K562 (cell line): Measurements from ENCODE around the gene IL27RA. TPM values are rescaled to one million over a fixed set of nuclear protein-coding genes. Genes with fewer than 3 reads are reported as not detected.

Experiments used
- ATAC-seq: fragments of 200-7000 bp; cut with Tn5 transposase; 3 replicates; pipeline ENCODE4 v1.9.1; 2020; ENCODE audit warnings: moderate library complexity
- BruUV-seq: library from RNA; stranded (reverse); fragments of 400-500 nt; replicated peaks from 2 replicates; lab custom pipeline; 2021; lab: Mats Ljungman, UMichigan
- CTCF ChIA-PET: fragments of 300-600 bp; formaldehyde crosslinking; extraction: SDS; loops from one replicate; lab custom pipeline; 2021; ENCODE audit warnings: low intra/inter-chr PET ratio; lab: Yijun Ruan, JAX
- POLR2A ChIA-PET: fragments of 300-600, 350-650 bp; sonication (Branson Sonifier 250); formaldehyde crosslinking; extraction: SDS; loops from one replicate; lab custom pipeline; 2021; ENCODE audit warnings: antibody characterized with exemption, inconsistent platforms; lab: Yijun Ruan, JAX
- DNase-seq, 4 experiments: peaks; one replicate each; pipeline versions ENCODE4 v3.0.0 to v3.0.0-alpha.2; 2011 to 2018; ENCODE audit warnings: low spot score in 3 of 4, mixed read lengths in 3 of 4; ENCODE audit errors: extremely low read depth in 1 of 4
- FAIRE-seq: peaks from 2 replicates; lab custom pipeline; 2011; peaks lifted over from hg19 to GRCh38; lab: Jason Lieb, UNC
- H2AFZ ChIP-seq: 2 replicates; pipeline ENCODE4 v1.6.0; 2011; ENCODE audit warnings: low read depth, low read length, control low read depth, inconsistent platforms
- H3K27ac ChIP-seq: fragments of 200-600 bp; 3 replicates; pipeline ENCODE4 v1.8.0; 2011; ENCODE audit warnings: low read depth, mild to moderate bottlenecking, control low read depth, inconsistent platforms, low read length, moderate library complexity, mixed read lengths; ENCODE audit errors: extremely low read depth
- H3K27me3 ChIP-seq, 2 experiments: fragments of 300-600 bp in 1 of 2; 2 replicates in 1 of 2; 3 replicates in 1 of 2; pipeline versions ENCODE4 v1.6.0 to v1.8.0; 2011; ENCODE audit warnings: inconsistent platforms in 2 of 2, low read length in 2 of 2, mild to moderate bottlenecking in 1 of 2, mixed read lengths in 1 of 2, moderate library complexity in 1 of 2; ENCODE audit not compliant: control insufficient read depth in 2 of 2, insufficient read depth in 2 of 2
- H3K36me3 ChIP-seq: fragments of 300-600 bp; 3 replicates; pipeline ENCODE4 v1.8.0; 2011; ENCODE audit warnings: mild to moderate bottlenecking, low read length, inconsistent platforms; ENCODE audit not compliant: control insufficient read depth, insufficient read depth
- H3K4me1 ChIP-seq, 2 experiments: fragments of 200-600 bp in 1 of 2; replicated peaks in 1 of 2; 2 replicates in 1 of 2; 3 replicates in 1 of 2; pipeline versions ENCODE4 v1.5.1 to v1.8.0; 2011; ENCODE audit warnings: inconsistent platforms in 2 of 2, low read length in 2 of 2, mild to moderate bottlenecking in 1 of 2, mixed read lengths in 1 of 2, moderate library complexity in 1 of 2; ENCODE audit not compliant: control insufficient read depth in 2 of 2, insufficient read depth in 2 of 2
- H3K4me2 ChIP-seq: 2 replicates; pipeline ENCODE4 v1.6.1; 2011; ENCODE audit warnings: low read length, control low read depth, inconsistent platforms, mixed read lengths; ENCODE audit not compliant: insufficient read depth
- H3K4me3 ChIP-seq: fragments of 200-600 bp; sonication (generic), shearing (Covaris generic); 2 replicates; pipeline ENCODE4 v1.5.1; 2016; ENCODE audit warnings: control low read depth, inconsistent platforms
- H3K79me2 ChIP-seq: fragments of 200-600 bp; 3 replicates; pipeline ENCODE4 v1.8.0; 2011; ENCODE audit warnings: low read length, inconsistent platforms; ENCODE audit not compliant: control insufficient read depth, insufficient read depth
- H3K9ac ChIP-seq, 2 experiments: 2 replicates each; pipeline versions ENCODE4 v1.6.0 to v1.6.1; 2011; ENCODE audit warnings: low read depth in 2 of 2, low read length in 2 of 2, control low read depth in 1 of 2, inconsistent platforms in 1 of 2, mild to moderate bottlenecking in 1 of 2, mixed read lengths in 1 of 2; ENCODE audit not compliant: insufficient read depth in 1 of 2
- H3K9me1 ChIP-seq: one replicate; pipeline ENCODE4 v1.6.0; 2011; ENCODE audit warnings: inconsistent platforms, mild to moderate bottlenecking, low read length, moderate library complexity; ENCODE audit not compliant: control insufficient read depth, insufficient read depth
- H3K9me3 ChIP-seq: replicated peaks from 2 replicates; pipeline ENCODE4 v1.5.1; 2011; ENCODE audit warnings: low read depth, low read length, inconsistent platforms; ENCODE audit not compliant: control insufficient read depth, insufficient read depth
- H4K20me1 ChIP-seq: replicated peaks from 2 replicates; pipeline ENCODE4 v1.6.1; 2011; ENCODE audit warnings: low read length, inconsistent platforms, mixed read lengths; ENCODE audit not compliant: control insufficient read depth, insufficient read depth
- BDP1 ChIP-seq: IDR thresholded peaks from 3 replicates; pipeline ENCODE4 v1.6.1; 2011; ENCODE audit not compliant: insufficient read length, insufficient read depth
- PPARD ChIP-seq: fragments of 250-450 bp; sonication (Bioruptor Pico); IDR thresholded peaks from 2 replicates; pipeline ENCODE4 v1.8.0; 2022; ENCODE audit warnings: inconsistent platforms, mild to moderate bottlenecking, moderate library complexity
- ZKSCAN1 ChIP-seq: fragments of 150-350 bp; IDR thresholded peaks from 2 replicates; pipeline ENCODE4 v1.6.1; 2016; ENCODE audit warnings: low read depth, low read length
- WGBS: fragments of 100-300 bp; shearing (Covaris generic); methylation state at CpG from one replicate; pipeline ENCODE4 v1.1.6; 2016; ENCODE audit warnings: low coverage, mixed read lengths; ENCODE audit not compliant: insufficient coverage; ENCODE audit errors: missing lambda C conversion rate; 5-methylcytosine and 5-hydroxymethylcytosine counted together
- in situ Hi-C: fragments of 300-500 bp; cut with MboI; formaldehyde crosslinking; loops from 4 replicates; pipeline ENCODE4 v1.15.0; 2018; ENCODE audit warnings: inconsistent platforms, mixed read lengths
- intact Hi-C: fragments of 100-400 bp; cut with micrococcal nuclease; formaldehyde crosslinking; loops from 2 replicates; pipeline ENCODE4 v1.14.2; 2022
- polyA plus RNA-seq, 8 experiments: library from polyadenylated mRNA; depleted of rRNA in 4 of 8; stranded (reverse) in 5 of 8; unstranded in 3 of 8; fragments of >200 nt; fragmentation: Nextera tagmentation in 2 of 8; fragmentation: Illumina TruSeq in 1 of 8; extraction: Ambion mirVana in 2 of 8; extraction: Trizol in 1 of 8; gene quantifications; 2 replicates each; pipeline versions ENCODE4 v1.2.1 to v1.2.3, GENCODE V29; 2011 to 2014; ENCODE audit warnings: inconsistent platforms in 1 of 8, missing spikeins in 1 of 8
- total RNA-seq, 7 experiments: library from RNA; depleted of rRNA in 6 of 7; stranded (reverse); fragments of >200 nt in 6 of 7; fragmentation: Illumina TruSeq in 2 of 7; extraction: Trizol in 2 of 7; gene quantifications; 2 replicates each; pipeline versions ENCODE4 v1.2.1 to v1.2.3, GENCODE V29; 2011 to 2021; ENCODE audit warnings: low replicate concordance in 1 of 7
- TF ChIP-seq, protein P1 (sequence below): fragments of 450-650 bp; formaldehyde crosslinking; IDR thresholded peaks from 2 replicates; pipeline ENCODE4 v1.4.0; 2022; ENCODE audit warnings: missing genetic modification characterization

IL27RA gene
- total and polyA plus RNA-seq, 9 of the 15 experiments (the other 6 are each of a cell fraction or from before 2014, with no cell fraction given), result 1.9 to 15.9 (median 12.0) TPM

- intact Hi-C loops, result no loop called here
- no TSS peak for BruUV-seq
- in situ Hi-C loops, result loop anchor here (25.0 kb wide), 1 partner anchor 468 kb away; no protein-coding TSS in a partner anchor
Measured at GRCh38 chr19:14055396-14055795, 23.8 kb downstream of the IL27RA start.

More at GRCh38 chr19:14055396-14055795, 23.8 kb downstream of the IL27RA start:
- 59% methylated on average over 3 of the region's 3 CpGs for WGBS
- peaks cover 23 to 58% of the 10 kb centered on the region in 2 experiments for H3K4me1 ChIP-seq
- H3K4me3 ChIP-seq, result no peak overlapping the region
- H2AFZ ChIP-seq, result no peak overlapping the region
- no peaks in the 10 kb centered on the region for H3K27me3 ChIP-seq
- no peaks in the 10 kb centered on the region for H3K79me2 ChIP-seq
- H3K9ac ChIP-seq, result no peak overlapping the region
- ChIA-PET POLR2A (interaction anchor here (1.0 kb wide), 1 partner anchor 13 kb away, joined by 4 read pairs; no protein-coding TSS in a partner anchor), CTCF (no interaction called here)
- H3K9me1 ChIP-seq, result no peaks in the 10 kb centered on the region
- no peaks in the 10 kb centered on the region for H4K20me1 ChIP-seq
- H3K9me3 ChIP-seq, result no peaks in the 10 kb centered on the region
- H3K27ac ChIP-seq, result no peak overlapping the region
- ATAC-seq, result no peak
- H3K36me3 ChIP-seq, result peaks cover 11% of the 10 kb centered on the region; the same call in 1 of the 3 replicates
- no peak overlapping the region for H3K4me2 ChIP-seq
- DNase-seq, result peak in 1 of 4 experiments; percentile 3
- TF ChIP-seq, protein P1, sequence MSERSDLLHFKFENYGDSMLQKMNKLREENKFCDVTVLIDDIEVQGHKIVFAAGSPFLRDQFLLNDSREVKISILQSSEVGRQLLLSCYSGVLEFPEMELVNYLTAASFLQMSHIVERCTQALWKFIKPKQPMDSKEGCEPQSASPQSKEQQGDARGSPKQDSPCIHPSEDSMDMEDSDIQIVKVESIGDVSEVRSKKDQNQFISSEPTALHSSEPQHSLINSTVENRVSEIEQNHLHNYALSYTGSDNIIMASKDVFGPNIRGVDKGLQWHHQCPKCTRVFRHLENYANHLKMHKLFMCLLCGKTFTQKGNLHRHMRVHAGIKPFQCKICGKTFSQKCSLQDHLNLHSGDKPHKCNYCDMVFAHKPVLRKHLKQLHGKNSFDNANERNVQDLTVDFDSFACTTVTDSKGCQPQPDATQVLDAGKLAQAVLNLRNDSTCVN, result no peak
- TF ChIP-seq ZKSCAN1 (peak; percentile 86), PPARD (CRISPR knock-in tag) (no peak), BDP1 (no peak)
- FAIRE-seq, result no peak
